HCT116 (cell line): ENCODE results near the gene SLC16A10. TPM values are rescaled to one million over a fixed set of nuclear protein-coding genes. Genes with fewer than 3 reads are reported as not detected.

ENCODE experiments used
- ATAC-seq: fragments of 200-7000 bp; cut with Tn5 transposase; 2 replicates; pipeline ENCODE4 v1.9.1; 2020; ENCODE audit warnings: mild to moderate bottlenecking, moderate library complexity
- BruUV-seq: library from RNA; stranded (reverse); fragments of 400-500 nt; replicated peaks from 2 replicates; lab custom pipeline; 2021; lab: Mats Ljungman, UMichigan
- CTCF ChIA-PET: fragments of 300-600 bp; sonication (Branson Sonifier 250); formaldehyde crosslinking; loops from one replicate; lab custom pipeline; 2021; ENCODE audit warnings: antibody characterized with exemption; lab: Charles Lee
- POLR2A ChIA-PET: fragments of 300-600, 350-600 bp; sonication (Branson Sonifier 250); formaldehyde crosslinking; loops from one replicate; lab custom pipeline; 2021; ENCODE audit warnings: antibody characterized with exemption; lab: Charles Lee
- RAD21 ChIA-PET, 2 experiments: fragments of 300-600 bp; sonication (Branson Sonifier 250); formaldehyde crosslinking; loops; one replicate each; lab custom pipeline; 2023; ENCODE audit warnings: low total read pairs in 2 of 2; ENCODE audit not compliant: uncharacterized antibody in 2 of 2, unreplicated experiment in 2 of 2, low non-redundant PET in 1 of 2; lab: Charles Lee
- DNase-seq: peaks from one replicate; pipeline ENCODE4 v3.0.0-alpha.2; 2010; ENCODE audit warnings: low read depth, low spot score
- H2AFZ ChIP-seq: fragments of 200-600 bp; shearing (Covaris generic), sonication (generic); 2 replicates; pipeline ENCODE4 v1.6.1; 2017; ENCODE audit warnings: low read depth, mixed run types, mixed read lengths, antibody characterized with exemption, low read length; ENCODE audit not compliant: poor library complexity, severe bottlenecking
- H3K27ac ChIP-seq: 2 replicates; pipeline ENCODE4 v1.5.1; 2012; ENCODE audit warnings: low read depth, low read length
- H3K27me3 ChIP-seq: fragments of 200-600 bp; sonication (generic); 2 replicates; pipeline ENCODE4 v1.6.1; 2016; ENCODE audit warnings: mixed run types, low read length, mixed read lengths; ENCODE audit not compliant: insufficient read depth
- H3K36me3 ChIP-seq, 2 experiments: fragments of 200-500 bp in 1 of 2; fragments of 200-600 bp in 1 of 2; sonication (Bioruptor generic) in 1 of 2; sonication (generic) in 1 of 2; 2 replicates each; pipeline versions ENCODE4 v1.5.1 to v1.6.1; 2014 to 2016; ENCODE audit warnings: low read length in 2 of 2, inconsistent platforms in 1 of 2, mixed read lengths in 1 of 2, mixed run types in 1 of 2; ENCODE audit not compliant: insufficient read depth in 2 of 2, control insufficient read depth in 1 of 2
- H3K4me1 ChIP-seq, 2 experiments: fragments of 200-600 bp in 1 of 2; sonication (generic) in 1 of 2; 2 replicates each; pipeline versions ENCODE4 v1.5.1 to v1.6.1; 2012 to 2017; ENCODE audit warnings: low read length in 2 of 2, inconsistent platforms in 1 of 2, mild to moderate bottlenecking in 1 of 2, mixed read lengths in 1 of 2, mixed run types in 1 of 2, moderate library complexity in 1 of 2; ENCODE audit not compliant: insufficient read depth in 2 of 2, control insufficient read depth in 1 of 2
- H3K4me2 ChIP-seq: fragments of 200-600 bp; sonication (generic); 2 replicates; pipeline ENCODE4 v1.6.1; 2017; ENCODE audit warnings: mixed run types, low read length, mixed read lengths
- H3K4me3 ChIP-seq, 2 experiments: fragments of 200-600 bp in 1 of 2; sonication (generic) in 1 of 2; replicated peaks in 1 of 2; 2 replicates each; pipeline ENCODE4 v1.5.1; 2011 to 2016; ENCODE audit warnings: low read length in 2 of 2, control low read depth in 1 of 2, low read depth in 1 of 2, mild to moderate bottlenecking in 1 of 2, mixed read lengths in 1 of 2, mixed run types in 1 of 2
- H3K79me2 ChIP-seq: fragments of 200-600 bp; sonication (generic); 2 replicates; pipeline ENCODE4 v1.6.1; 2017; ENCODE audit warnings: mild to moderate bottlenecking, mixed run types, low read length, moderate library complexity, mixed read lengths; ENCODE audit not compliant: insufficient read depth
- H3K9ac ChIP-seq: fragments of 200-600 bp; sonication (generic); 2 replicates; pipeline ENCODE4 v1.6.1; 2016; ENCODE audit warnings: low read length, mixed read lengths
- H3K9me2 ChIP-seq: fragments of 200-600 bp; sonication (generic), shearing (Covaris generic); 2 replicates; pipeline ENCODE4 v1.6.1; 2017; ENCODE audit warnings: mixed run types, mild to moderate bottlenecking, moderate library complexity; ENCODE audit not compliant: insufficient read depth
- H3K9me3 ChIP-seq, 2 experiments: fragments of 200-500 bp in 1 of 2; fragments of 200-600 bp in 1 of 2; sonication (Bioruptor generic) in 1 of 2; sonication (generic) in 1 of 2; 2 replicates each; pipeline ENCODE4 v1.6.1; 2014 to 2017; ENCODE audit warnings: low read length in 2 of 2, mixed read lengths in 2 of 2, inconsistent platforms in 1 of 2, low read depth in 1 of 2, mild to moderate bottlenecking in 1 of 2, mixed run types in 1 of 2, moderate library complexity in 1 of 2; ENCODE audit not compliant: control insufficient read depth in 1 of 2, insufficient read depth in 1 of 2
- H4K20me1 ChIP-seq: fragments of 200-600 bp; sonication (generic), shearing (Covaris generic); 2 replicates; pipeline ENCODE4 v1.6.1; 2017; ENCODE audit warnings: mixed run types, mild to moderate bottlenecking, moderate library complexity; ENCODE audit not compliant: insufficient read depth
- CEBPB ChIP-seq: IDR thresholded peaks from 2 replicates; pipeline ENCODE4 v1.6.1; 2012; ENCODE audit warnings: low read depth
- CTCF ChIP-seq, 3 experiments: fragments of 200-600 bp in 1 of 3; sonication (generic) in 1 of 3; IDR thresholded peaks in 2 of 3; conservative IDR thresholded peaks in 1 of 3; 2 replicates each; pipeline ENCODE4 v1.5.1; 2012 to 2017; ENCODE audit warnings: low read depth in 2 of 3, low read length in 2 of 3, antibody characterized with exemption in 1 of 3, borderline replicate concordance in 1 of 3, control low read depth in 1 of 3, mild to moderate bottlenecking in 1 of 3, mixed read lengths in 1 of 3, mixed run types in 1 of 3, moderate library complexity in 1 of 3; ENCODE audit not compliant: insufficient read depth in 1 of 3
- POLR2A ChIP-seq: IDR thresholded peaks from 2 replicates; pipeline ENCODE4 v1.7.0; 2011; ENCODE audit warnings: borderline replicate concordance; ENCODE audit not compliant: insufficient read depth, insufficient read length; ENCODE audit errors: extremely low read depth
- REST ChIP-seq: IDR thresholded peaks from 2 replicates; pipeline ENCODE4 v1.6.1; 2012; ENCODE audit warnings: low read depth
- SIN3A ChIP-seq: IDR thresholded peaks from 2 replicates; pipeline ENCODE4 v1.6.1; 2012; ENCODE audit warnings: low read depth
- SP1 ChIP-seq: IDR thresholded peaks from 2 replicates; pipeline ENCODE4 v1.6.1; 2012; ENCODE audit warnings: low read depth
- YY1 ChIP-seq: IDR thresholded peaks from 2 replicates; pipeline ENCODE4 v1.6.1; 2011; ENCODE audit warnings: low read length, low read depth, moderate library complexity, mild to moderate bottlenecking; ENCODE audit not compliant: insufficient replicate concordance; ENCODE audit errors: extremely low read depth
- intact Hi-C: fragments of 100-400 bp; cut with micrococcal nuclease; formaldehyde crosslinking; loops from 2 replicates; pipeline ENCODE4 v1.10.0; 2022
- total RNA-seq: library from RNA; stranded (reverse); gene quantifications from one replicate; pipeline ENCODE4 v1.2.1, GENCODE V29; 2021; ENCODE audit not compliant: unreplicated experiment
- TF ChIP-seq, protein P1 (sequence below): IDR thresholded peaks from 2 replicates; pipeline ENCODE4 v1.6.1; 2011; ENCODE audit warnings: mild to moderate bottlenecking, low read length, moderate library complexity; ENCODE audit not compliant: insufficient replicate concordance; ENCODE audit errors: extremely low read depth

The SLC16A10 gene
- total RNA-seq, 1 experiment from 2014 or later: 8.3 TPM

DNA sequence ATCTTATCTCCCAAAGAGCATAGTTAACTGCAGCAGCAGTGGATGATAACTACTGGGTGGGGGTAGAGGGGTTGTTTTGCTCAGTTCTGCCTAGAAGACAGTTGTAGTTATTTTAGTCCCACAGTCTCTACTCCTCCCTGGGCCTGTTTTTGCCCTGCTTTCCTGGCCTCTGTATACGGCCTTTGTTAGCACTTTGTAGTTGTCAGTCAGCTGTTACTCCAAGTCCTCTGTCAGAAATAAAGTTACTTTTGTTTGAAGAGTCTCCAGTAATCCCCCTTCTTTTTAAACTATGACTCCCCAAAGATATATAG is 113.9 kb downstream of the SLC16A10 start:
- TF ChIP-seq CTCF (IDR thresholded peaks at IDR 0.05 in 2 of 3, conservative IDR thresholded peaks at IDR 0.05 in 1 of 3; ENCODE audit: borderline replicate concordance in 1 of 3, insufficient read depth in 1 of 3, low read depth in 2 of 3, low read length in 2 of 3) (no peak), YY1 (no peak), SIN3A (no peak), REST (no peak), CEBPB (no peak), SP1 (no peak), POLR2A (no peak)
- TF ChIP-seq, protein P1, sequence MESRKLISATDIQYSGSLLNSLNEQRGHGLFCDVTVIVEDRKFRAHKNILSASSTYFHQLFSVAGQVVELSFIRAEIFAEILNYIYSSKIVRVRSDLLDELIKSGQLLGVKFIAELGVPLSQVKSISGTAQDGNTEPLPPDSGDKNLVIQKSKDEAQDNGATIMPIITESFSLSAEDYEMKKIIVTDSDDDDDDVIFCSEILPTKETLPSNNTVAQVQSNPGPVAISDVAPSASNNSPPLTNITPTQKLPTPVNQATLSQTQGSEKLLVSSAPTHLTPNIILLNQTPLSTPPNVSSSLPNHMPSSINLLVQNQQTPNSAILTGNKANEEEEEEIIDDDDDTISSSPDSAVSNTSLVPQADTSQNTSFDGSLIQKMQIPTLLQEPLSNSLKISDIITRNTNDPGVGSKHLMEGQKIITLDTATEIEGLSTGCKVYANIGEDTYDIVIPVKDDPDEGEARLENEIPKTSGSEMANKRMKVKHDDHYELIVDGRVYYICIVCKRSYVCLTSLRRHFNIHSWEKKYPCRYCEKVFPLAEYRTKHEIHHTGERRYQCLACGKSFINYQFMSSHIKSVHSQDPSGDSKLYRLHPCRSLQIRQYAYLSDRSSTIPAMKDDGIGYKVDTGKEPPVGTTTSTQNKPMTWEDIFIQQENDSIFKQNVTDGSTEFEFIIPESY: no peak
- Histone ChIP-seq H3K9me3 (no peaks in the 10 kb centered on the region), H3K36me3 (no peaks in the 10 kb centered on the region), H3K27me3 (no peaks in the 10 kb centered on the region), H2AFZ (no peak overlapping the region), H3K4me1 (no peaks in the 10 kb centered on the region), H3K4me2 (no peak overlapping the region), H3K79me2 (no peaks in the 10 kb centered on the region), H3K4me3 (no peak overlapping the region), H3K27ac (no peak overlapping the region), H3K9ac (no peak overlapping the region), H3K9me2 (no peaks in the 10 kb centered on the region), H4K20me1 (no peaks in the 10 kb centered on the region)
- DNase-seq (no peak), ATAC-seq (no peak)
- BruUV-seq: no TSS peak
- CTCF ChIA-PET: no interaction called here
- RAD21 ChIA-PET: no interaction called here
- intact Hi-C loops: no loop called here
- POLR2A ChIA-PET: no interaction called here
